BLaER1 treated with 17β-estradiol and CSF1 and Interleukin-3, amounts not matched to agents 10 nM and 100 nM (cell line): Measurements from ENCODE around the gene STK39.

Experiments
- H3K27ac ChIP-seq, 11 experiments: shearing (Covaris generic); formaldehyde crosslinking; 2 replicates each; pipeline ENCODE4 v1.8.1; 2022
- H3K27me3 ChIP-seq, 11 experiments: shearing (Covaris generic); formaldehyde crosslinking; 2 replicates each; pipeline ENCODE4 v1.8.1; 2022
- H3K36me3 ChIP-seq, 11 experiments: shearing (Covaris generic); formaldehyde crosslinking; 2 replicates each; pipeline ENCODE4 v1.8.1; 2022
- H3K4me1 ChIP-seq, 10 experiments: shearing (Covaris generic); formaldehyde crosslinking; 2 replicates each; pipeline ENCODE4 v1.8.1; 2022
- H3K4me2 ChIP-seq, 11 experiments: shearing (Covaris generic); formaldehyde crosslinking; 2 replicates each; pipeline ENCODE4 v1.8.1; 2022
- H3K4me3 ChIP-seq, 10 experiments: shearing (Covaris generic); formaldehyde crosslinking; 2 replicates each; pipeline ENCODE4 v1.8.1; 2022
- H3K9ac ChIP-seq, 11 experiments: shearing (Covaris generic); formaldehyde crosslinking; 2 replicates each; pipeline ENCODE4 v1.8.1; 2022
- H3K9me3 ChIP-seq, 11 experiments: shearing (Covaris generic); formaldehyde crosslinking; replicated peaks in 1 of 11; 2 replicates each; pipeline ENCODE4 v1.8.1; 2022
- H4K20me1 ChIP-seq, 11 experiments: shearing (Covaris generic); formaldehyde crosslinking; 2 replicates each; pipeline ENCODE4 v1.8.1; 2022
- Cebpa-rat ChIP-seq, 11 experiments: shearing (Covaris generic); IDR thresholded peaks; 2 replicates each; pipeline ENCODE4 v1.8.1; 2022

The STK39 gene

DNA sequence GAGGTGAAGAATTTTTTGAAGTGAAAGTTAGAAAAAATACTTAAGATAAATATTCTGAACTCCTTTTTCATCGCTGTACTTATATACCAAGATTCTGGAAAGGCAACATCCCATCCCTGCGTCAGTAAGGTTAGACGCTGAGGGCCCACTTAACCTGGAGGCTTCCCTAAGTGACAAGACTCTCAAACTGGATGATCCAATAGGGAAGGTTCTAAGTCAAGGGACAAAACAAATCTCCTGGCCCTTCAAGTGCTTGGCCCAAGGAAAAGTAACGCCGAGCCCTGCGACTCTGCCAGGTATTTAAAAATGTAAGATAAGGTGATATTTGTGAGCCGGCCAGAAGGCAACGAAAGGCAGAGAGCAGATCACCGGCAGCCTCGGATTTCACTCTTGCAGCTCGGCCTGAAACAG, 1.3 kb downstream of the STK39 start:
- no peaks in the 10 kb centered on the region; a peak in 1 of 22 replicates for H3K27me3 ChIP-seq
- peak overlapping the region; percentile 55 to 94 (median 90) for H3K9ac ChIP-seq
- H3K36me3 ChIP-seq = peaks cover 0 to 16% (median 0%) of the 10 kb centered on the region in 11 experiments; a peak in 6 of 22 replicates
- H3K27ac ChIP-seq = peak overlapping the region in 10 of 11 experiments; percentile 59 to 92 (median 88); a peak in 19 of 22 replicates
- H3K4me1 ChIP-seq = peaks cover 37 to 60% (median 54%) of the 10 kb centered on the region in 10 experiments
- H4K20me1 ChIP-seq = peaks cover 0 to 43% (median 18%) of the 10 kb centered on the region in 11 experiments; a peak in 8 of 22 replicates
- TF ChIP-seq Cebpa-rat (IDR thresholded peaks at IDR 0.05) = no peak
- H3K4me3 ChIP-seq = peak overlapping the region; percentile 76 to 96 (median 88)
- peaks cover 0 to 6% (median 0%) of the 10 kb centered on the region in 11 experiments; a peak in 5 of 22 replicates for H3K9me3 ChIP-seq
- H3K4me2 ChIP-seq = peak overlapping the region; percentile 80 to 96 (median 91)

DNA sequence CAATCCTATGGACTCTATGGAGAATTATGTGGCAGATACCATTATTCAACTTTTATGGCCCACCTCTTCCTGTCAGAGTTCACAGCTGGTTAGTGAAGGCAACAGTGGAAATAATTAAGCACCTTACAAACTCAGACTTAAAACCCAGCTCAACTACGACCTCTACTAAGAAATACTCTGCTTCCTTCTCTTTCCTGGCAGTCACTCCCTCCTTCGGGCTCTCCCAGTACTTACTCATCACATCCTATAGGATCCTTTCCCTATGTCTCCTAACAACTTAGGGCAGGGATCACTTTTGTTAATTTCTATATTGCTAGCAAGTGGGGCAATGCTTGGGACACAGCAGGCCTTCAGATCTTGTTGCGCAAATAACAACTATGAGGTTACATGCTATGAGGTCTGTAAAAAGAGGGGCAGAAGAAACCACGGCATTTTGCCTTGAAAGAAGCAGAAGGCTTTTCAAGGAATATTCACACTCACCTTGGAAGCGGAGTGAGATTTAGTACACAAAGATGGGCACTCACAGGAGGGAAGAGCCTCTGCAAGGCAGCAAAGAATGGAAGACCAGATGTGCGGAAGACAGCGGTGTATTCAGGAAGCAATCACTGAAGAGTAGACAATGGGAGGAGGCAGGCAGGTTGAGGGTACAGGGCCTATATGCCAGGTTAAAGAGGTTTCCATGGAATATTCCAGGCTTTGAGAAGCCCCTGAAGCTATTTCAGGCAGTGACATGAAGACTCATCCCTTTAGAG, 2.1 kb downstream of the STK39 start:
- Histone ChIP-seq H3K4me1 (peaks cover 38 to 68% (median 61%) of the 10 kb centered on the region in 10 experiments), H3K9ac (peak overlapping the region in 10 of 11 experiments; percentile 12 to 94 (median 90); a peak in 17 of 22 replicates), H3K36me3 (peaks cover 0 to 25% (median 2%) of the 10 kb centered on the region in 11 experiments; a peak in 6 of 22 replicates), H3K27me3 (no peaks in the 10 kb centered on the region; a peak in 1 of 22 replicates), H4K20me1 (peaks cover 0 to 44% (median 18%) of the 10 kb centered on the region in 11 experiments; a peak in 8 of 22 replicates), H3K4me3 (peak overlapping the region in 9 of 10 experiments; percentile 22 to 96 (median 88); a peak in 16 of 20 replicates), H3K4me2 (peak overlapping the region; percentile 80 to 96 (median 91)), H3K9me3 (peaks cover 0 to 10% (median 0%) of the 10 kb centered on the region in 11 experiments; a peak in 2 of 22 replicates), H3K27ac (peak overlapping the region in 8 of 11 experiments; percentile 21 to 92 (median 86); a peak in 14 of 22 replicates)
- peak in 2 of 11 experiments; percentile 43 to 72; a peak in 5 of 22 replicates for TF ChIP-seq Cebpa-rat (IDR thresholded peaks at IDR 0.05)

DNA sequence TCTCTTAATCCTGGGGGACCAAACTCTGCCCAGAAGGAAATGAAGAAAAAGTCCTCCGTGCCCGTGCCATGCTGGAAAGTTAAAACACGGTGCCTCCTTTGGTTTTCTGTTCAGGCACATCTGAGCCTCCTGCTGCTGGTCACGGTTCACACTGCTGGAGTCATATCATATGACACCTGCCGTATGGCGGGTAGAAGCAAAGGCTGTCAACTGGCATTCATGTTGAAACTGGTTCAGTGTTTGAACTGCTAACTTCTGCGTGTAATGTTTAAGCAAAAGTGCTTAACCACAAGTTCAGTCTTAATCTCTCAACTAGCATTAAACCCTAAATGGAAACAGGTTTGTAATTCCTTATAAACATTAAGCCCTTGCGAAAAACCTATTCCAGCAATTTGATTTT, 3.1 kb downstream of the STK39 start:
- Histone ChIP-seq H3K9ac (peak overlapping the region in 5 of 11 experiments; percentile 0 to 94 (median 90); a peak in 7 of 22 replicates), H3K9me3 (peaks cover 0 to 20% (median 9%) of the 10 kb centered on the region in 11 experiments; a peak in 14 of 22 replicates), H3K27ac (peak overlapping the region in 3 of 11 experiments; percentile 87 to 92 (median 90); a peak in 4 of 22 replicates), H3K36me3 (peaks cover 0 to 34% (median 12%) of the 10 kb centered on the region in 11 experiments; a peak in 13 of 22 replicates), H3K4me2 (peak overlapping the region; percentile 80 to 96 (median 91)), H4K20me1 (peaks cover 0 to 47% (median 18%) of the 10 kb centered on the region in 11 experiments; a peak in 8 of 22 replicates), H3K4me3 (peak overlapping the region in 4 of 10 experiments; percentile 2 to 92 (median 88); a peak in 7 of 20 replicates), H3K27me3 (no peaks in the 10 kb centered on the region; a peak in 1 of 22 replicates), H3K4me1 (peaks cover 38 to 74% (median 61%) of the 10 kb centered on the region in 10 experiments)
- TF ChIP-seq Cebpa-rat (IDR thresholded peaks at IDR 0.05) = no peak

DNA sequence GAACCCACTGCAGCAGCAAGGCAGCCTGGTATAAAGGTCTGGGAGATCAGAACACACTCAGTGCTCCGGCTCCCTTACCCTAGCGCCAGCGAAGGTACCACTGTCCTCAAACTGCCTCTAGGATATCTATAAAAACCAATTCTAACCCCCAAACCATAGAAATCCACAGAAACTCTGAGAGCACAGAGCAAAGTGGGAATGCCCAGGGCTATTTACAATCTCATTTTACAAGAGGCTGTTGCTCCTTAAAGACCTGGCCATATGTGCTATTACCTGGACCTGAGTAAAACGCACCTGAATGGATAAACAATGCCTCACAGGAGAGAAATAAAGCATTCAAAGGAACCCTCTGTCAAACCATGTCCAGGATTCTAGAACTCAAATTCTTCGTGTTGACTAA, 4.3 kb downstream of the STK39 start:
- Histone ChIP-seq H3K9ac (peak overlapping the region in 1 of 11 experiments; percentile 93; a peak in 1 of 22 replicates), H3K4me2 (peak overlapping the region in 9 of 11 experiments; percentile 82 to 96 (median 92); a peak in 16 of 22 replicates), H3K36me3 (peaks cover 0 to 46% (median 24%) of the 10 kb centered on the region in 11 experiments; a peak in 15 of 22 replicates), H3K9me3 (peaks cover 0 to 32% (median 20%) of the 10 kb centered on the region in 11 experiments; a peak in 15 of 22 replicates), H3K4me3 (peak overlapping the region in 3 of 10 experiments; percentile 87 to 92 (median 88); a peak in 3 of 20 replicates), H3K27me3 (no peaks in the 10 kb centered on the region; a peak in 1 of 22 replicates), H4K20me1 (peaks cover 0 to 47% (median 18%) of the 10 kb centered on the region in 11 experiments; a peak in 8 of 22 replicates), H3K27ac (no peak overlapping the region; a peak in 1 of 22 replicates), H3K4me1 (peaks cover 38 to 62% (median 54%) of the 10 kb centered on the region in 10 experiments)
- TF ChIP-seq Cebpa-rat (IDR thresholded peaks at IDR 0.05) = no peak

DNA sequence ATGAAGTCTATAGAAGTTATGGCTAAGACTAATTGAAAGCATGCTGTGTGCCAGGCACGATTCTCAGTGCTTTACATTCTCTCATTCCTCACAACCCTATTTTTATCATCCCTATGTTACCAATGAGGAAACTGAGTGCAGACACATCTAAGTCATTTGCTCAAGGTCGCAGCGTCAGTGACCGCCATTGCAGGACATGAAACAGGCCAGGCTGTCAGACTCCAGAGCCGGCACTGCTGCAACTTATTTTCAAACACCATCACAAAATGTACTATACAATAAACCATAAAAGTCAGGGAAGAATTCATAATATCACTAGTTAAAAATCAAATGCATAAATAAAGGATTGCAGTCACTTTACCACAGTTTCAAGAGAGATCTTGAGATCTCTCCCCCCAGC, 5.6 kb downstream of the STK39 start:
- Histone ChIP-seq H3K4me2 (peak overlapping the region; percentile 10 to 62 (median 37); a peak in 19 of 22 replicates), H3K27ac (no peak overlapping the region), H3K4me3 (no peak overlapping the region), H3K36me3 (peaks cover 0 to 54% (median 31%) of the 10 kb centered on the region in 11 experiments; a peak in 15 of 22 replicates), H4K20me1 (peaks cover 0 to 47% (median 18%) of the 10 kb centered on the region in 11 experiments; a peak in 8 of 22 replicates), H3K9me3 (peaks cover 0 to 40% (median 26%) of the 10 kb centered on the region in 11 experiments; a peak in 16 of 22 replicates), H3K9ac (no peak overlapping the region), H3K4me1 (peaks cover 38 to 59% (median 54%) of the 10 kb centered on the region in 10 experiments), H3K27me3 (no peaks in the 10 kb centered on the region)
- no peak for TF ChIP-seq Cebpa-rat (IDR thresholded peaks at IDR 0.05)

DNA sequence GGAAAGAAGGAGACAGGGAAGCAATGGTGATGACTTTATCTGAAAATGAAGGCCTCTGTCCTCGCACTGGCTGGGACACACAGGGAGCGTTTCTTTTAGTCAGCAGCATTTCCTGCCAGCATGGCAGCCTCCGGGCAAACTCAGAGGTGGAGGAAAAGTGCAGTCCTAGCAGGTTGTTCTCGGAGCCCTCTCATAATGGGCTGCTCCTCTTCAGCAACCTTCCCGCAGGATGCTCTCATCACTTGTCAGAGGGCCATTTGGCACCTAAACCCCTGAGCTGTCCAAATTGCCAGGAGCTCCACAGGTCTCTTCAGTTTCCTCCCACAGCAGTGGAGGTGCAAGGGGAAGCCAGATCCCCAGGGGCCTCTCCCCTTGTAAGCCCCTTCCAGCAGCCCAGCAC, 6.2 kb downstream of the STK39 start:
- Histone ChIP-seq H3K9ac (no peak overlapping the region), H3K9me3 (peaks cover 0 to 40% (median 26%) of the 10 kb centered on the region in 11 experiments; a peak in 16 of 22 replicates), H3K4me3 (no peak overlapping the region), H3K4me1 (peaks cover 38 to 59% (median 54%) of the 10 kb centered on the region in 10 experiments), H3K36me3 (peaks cover 0 to 54% (median 31%) of the 10 kb centered on the region in 11 experiments; a peak in 15 of 22 replicates), H3K27ac (0 out of 22 replicates have a peak overlapping the region, but pooled peaks of 1 of the 11 experiments have one; percentile 2), H3K27me3 (no peaks in the 10 kb centered on the region), H3K4me2 (peak overlapping the region; percentile 10 to 62 (median 37); a peak in 21 of 22 replicates), H4K20me1 (peaks cover 0 to 47% (median 18%) of the 10 kb centered on the region in 11 experiments; a peak in 8 of 22 replicates)
- no peak for TF ChIP-seq Cebpa-rat (IDR thresholded peaks at IDR 0.05)

DNA sequence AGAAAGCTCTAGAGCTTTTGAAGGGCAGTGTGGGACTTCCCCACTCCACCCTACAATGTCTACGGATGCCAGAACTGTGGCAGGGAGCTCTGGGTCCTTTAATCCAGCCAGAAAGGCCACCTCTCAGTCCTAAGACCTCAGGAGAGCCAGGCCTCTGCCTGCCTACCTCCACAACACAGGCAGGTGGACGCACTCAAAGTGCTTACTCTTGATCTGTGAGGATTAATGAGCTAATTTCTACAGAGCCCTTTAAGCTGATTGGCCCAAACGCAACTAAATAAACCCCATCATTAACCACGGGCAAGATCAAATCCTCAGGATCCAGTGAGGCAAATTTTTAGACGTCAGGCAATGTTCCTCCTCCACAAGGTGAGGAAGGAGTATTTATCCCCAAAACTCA, 8.1 kb downstream of the STK39 start:
- Histone ChIP-seq H3K4me2 (no peak overlapping the region), H3K4me1 (peaks cover 19 to 43% (median 35%) of the 10 kb centered on the region in 10 experiments), H4K20me1 (peaks cover 0 to 34% (median 4%) of the 10 kb centered on the region in 11 experiments; a peak in 7 of 22 replicates)

DNA sequence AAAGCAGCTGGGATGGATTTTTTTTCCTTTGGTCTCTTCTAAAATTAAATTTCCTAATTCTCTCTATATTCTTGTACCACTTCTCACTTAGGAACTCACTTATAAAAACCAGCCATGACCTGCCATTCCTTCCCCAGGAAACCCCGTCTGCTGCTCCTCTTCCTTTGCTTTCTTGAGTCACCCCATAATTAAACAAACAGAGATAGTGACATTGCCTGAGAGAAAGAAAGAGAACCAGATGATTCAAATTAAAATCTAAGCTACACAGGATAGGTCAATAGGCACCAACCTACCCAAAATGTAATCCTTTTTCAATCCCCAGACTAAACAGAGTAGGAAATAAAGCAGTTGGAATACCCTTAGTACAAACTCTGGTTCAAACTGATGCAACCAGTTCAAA, 9.7 kb downstream of the STK39 start:
- H4K20me1 ChIP-seq = peaks cover 0 to 28% (median 0%) of the 10 kb centered on the region in 11 experiments; a peak in 5 of 22 replicates
- no peak for TF ChIP-seq Cebpa-rat (IDR thresholded peaks at IDR 0.05)
- no peak overlapping the region for H3K9ac ChIP-seq
- no peak overlapping the region for H3K4me2 ChIP-seq
- no peak overlapping the region for H3K27ac ChIP-seq
- peaks cover 12 to 28% (median 20%) of the 10 kb centered on the region in 10 experiments for H3K4me1 ChIP-seq
- H3K4me3 ChIP-seq = no peak overlapping the region
- peaks cover 0 to 71% (median 35%) of the 10 kb centered on the region in 11 experiments; a peak in 16 of 22 replicates for H3K36me3 ChIP-seq
- peaks cover 0 to 40% (median 26%) of the 10 kb centered on the region in 11 experiments; a peak in 16 of 22 replicates for H3K9me3 ChIP-seq
- no peaks in the 10 kb centered on the region for H3K27me3 ChIP-seq

More for the DNA sequence above, 8.1 kb downstream of the STK39 start:
- no peak for TF ChIP-seq Cebpa-rat (IDR thresholded peaks at IDR 0.05)
- H3K36me3 ChIP-seq = peaks cover 0 to 63% (median 31%) of the 10 kb centered on the region in 11 experiments; a peak in 15 of 22 replicates
- no peak overlapping the region for H3K27ac ChIP-seq
- no peak overlapping the region for H3K4me3 ChIP-seq
- peaks cover 0 to 40% (median 26%) of the 10 kb centered on the region in 11 experiments; a peak in 16 of 22 replicates for H3K9me3 ChIP-seq
- H3K27me3 ChIP-seq = no peaks in the 10 kb centered on the region
- H3K9ac ChIP-seq = no peak overlapping the region
